ENCODE measurements around the gene CRB3. TPM values are rescaled to one million over a fixed set of nuclear protein-coding genes. Genes with fewer than 3 reads are reported as not detected.

CRB3 gene
- total RNA-seq, 2 experiments from 2014 or later, result 1.1 TPM; not detected in 1

- H3K9me3 Mint-ChIP-seq (ENCODE audit: insufficient read depth), result no peaks in the 10 kb centered on the region
- no peaks in the 10 kb centered on the region for H3K4me1 Mint-ChIP-seq (ENCODE audit: low read depth)
- no peaks in the 10 kb centered on the region for H3K27me3 Mint-ChIP-seq (ENCODE audit: low read depth)
- no peak overlapping the region for H3K4me3 Mint-ChIP-seq
- DNase-seq, result no peak
- POLR2A ChIA-PET, result no interaction called here
- H3K27ac Mint-ChIP-seq, result no peak overlapping the region
- CTCF ChIA-PET, result no interaction called here
- no peaks in the 10 kb centered on the region for H3K36me3 Mint-ChIP-seq (ENCODE audit: low read depth)
- ATAC-seq, result no peak
Measured at GRCh38 chr19:6442087-6442688, 21.9 kb upstream of the CRB3 start.

GRCh38 chr19:6443986-6444385, 20.1 kb upstream of the CRB3 start:
- Mint-ChIP-seq H3K27me3 (ENCODE audit: low read depth) (no peaks in the 10 kb centered on the region), H3K4me1 (ENCODE audit: low read depth) (no peaks in the 10 kb centered on the region), H3K27ac (no peak overlapping the region), H3K36me3 (ENCODE audit: low read depth) (no peaks in the 10 kb centered on the region), H3K4me3 (no peak overlapping the region), H3K9me3 (ENCODE audit: insufficient read depth) (no peaks in the 10 kb centered on the region)
- DNase-seq, result no peak
- ATAC-seq, result no peak
- ChIA-PET POLR2A (no interaction called here), CTCF (no interaction called here)

DNA sequence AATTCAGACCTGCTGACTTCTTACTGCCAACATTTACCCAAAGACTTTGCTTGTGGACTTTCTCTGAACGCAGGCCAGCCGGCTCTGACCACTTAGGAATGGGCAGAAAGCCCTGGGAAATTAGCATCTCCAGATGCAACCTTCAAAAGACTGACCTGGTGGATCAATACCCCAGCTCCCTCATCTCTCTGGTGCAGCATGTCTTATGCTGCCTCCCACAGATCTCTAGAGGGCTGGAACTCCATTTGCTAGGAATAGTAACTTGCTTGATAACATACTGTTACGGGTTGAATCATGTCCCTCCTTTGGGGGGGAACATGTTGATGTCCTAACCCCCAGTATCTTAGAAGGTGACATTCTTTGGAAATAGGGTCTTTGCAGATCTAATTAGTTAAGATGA, 17.6 kb upstream of the CRB3 start:
- POLR2A ChIA-PET, result no interaction called here
- CTCF ChIA-PET, result no interaction called here
- peaks cover 3% of the 10 kb centered on the region for H3K36me3 Mint-ChIP-seq (ENCODE audit: low read depth)
- DNase-seq, result no peak
- no peaks in the 10 kb centered on the region for H3K4me1 Mint-ChIP-seq (ENCODE audit: low read depth)
- no peaks in the 10 kb centered on the region for H3K9me3 Mint-ChIP-seq (ENCODE audit: insufficient read depth)
- no peak overlapping the region for H3K27ac Mint-ChIP-seq
- H3K27me3 Mint-ChIP-seq (ENCODE audit: low read depth), result no peaks in the 10 kb centered on the region
- H3K4me3 Mint-ChIP-seq, result no peak overlapping the region
- no peak for ATAC-seq

- peaks cover 10% of the 10 kb centered on the region for H3K36me3 Mint-ChIP-seq (ENCODE audit: low read depth)
- no peak for DNase-seq
- POLR2A ChIA-PET, result no interaction called here
- no peak for ATAC-seq
- H3K4me1 Mint-ChIP-seq (ENCODE audit: low read depth), result no peaks in the 10 kb centered on the region
- CTCF ChIA-PET, result no interaction called here
- no peak overlapping the region for H3K27ac Mint-ChIP-seq
- H3K27me3 Mint-ChIP-seq (ENCODE audit: low read depth), result no peaks in the 10 kb centered on the region
- no peak overlapping the region for H3K4me3 Mint-ChIP-seq
- H3K9me3 Mint-ChIP-seq (ENCODE audit: insufficient read depth), result no peaks in the 10 kb centered on the region
Measured at GRCh38 chr19:6448045-6448444, 16.0 kb upstream of the CRB3 start.

- ChIA-PET CTCF (interaction anchor here (0.6 kb wide), 1 partner anchor 13 kb away, joined by 4 read pairs; no protein-coding TSS in a partner anchor), POLR2A (no interaction called here)
- ATAC-seq (no peak), DNase-seq (no peak)
- H3K36me3 Mint-ChIP-seq (ENCODE audit: low read depth), result peaks cover 30% of the 10 kb centered on the region
- H3K9me3 Mint-ChIP-seq (ENCODE audit: insufficient read depth), result peaks cover 7% of the 10 kb centered on the region
- H3K27ac Mint-ChIP-seq, result no peak overlapping the region
- H3K4me3 Mint-ChIP-seq, result no peak overlapping the region
- no peaks in the 10 kb centered on the region for H3K4me1 Mint-ChIP-seq (ENCODE audit: low read depth)
- no peaks in the 10 kb centered on the region for H3K27me3 Mint-ChIP-seq (ENCODE audit: low read depth)
Measured at GRCh38 chr19:6450166-6450565, 13.9 kb upstream of the CRB3 start.

DNA sequence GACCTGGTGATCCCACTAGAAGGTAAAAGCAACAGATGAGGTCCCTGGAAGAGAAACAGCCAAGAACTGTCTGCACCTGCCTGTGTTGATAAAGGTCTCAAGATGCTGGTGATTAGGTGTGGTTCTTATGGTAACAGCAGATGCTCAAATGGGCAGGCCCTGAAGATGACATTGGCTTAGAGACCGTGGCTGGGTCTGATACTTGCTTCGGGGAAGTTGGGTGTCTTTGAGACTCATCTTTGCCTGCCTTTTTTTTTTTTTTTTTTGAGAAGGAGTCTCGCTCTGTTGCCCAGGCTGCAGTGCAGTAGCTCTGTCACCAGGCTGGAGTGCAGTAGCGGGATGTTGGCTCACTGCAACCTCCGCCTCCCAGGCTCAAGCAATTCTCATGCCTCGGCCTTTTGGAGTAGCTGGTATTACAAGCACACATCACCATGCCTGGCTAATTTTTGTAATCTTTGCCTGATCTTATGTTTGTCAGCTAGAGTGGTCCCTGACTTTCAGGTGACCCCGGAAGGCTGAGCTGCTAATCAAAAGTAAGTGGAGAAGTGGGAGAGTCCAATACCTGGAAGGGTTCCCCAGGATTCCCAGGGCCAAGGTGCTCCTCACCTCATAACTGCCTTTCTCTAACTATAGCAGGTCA, 12.4 kb upstream of the CRB3 start:
- Mint-ChIP-seq H3K36me3 (ENCODE audit: low read depth) (peaks cover 43% of the 10 kb centered on the region), H3K27ac (no peak overlapping the region), H3K4me1 (ENCODE audit: low read depth) (no peaks in the 10 kb centered on the region), H3K9me3 (ENCODE audit: insufficient read depth) (peaks cover 10% of the 10 kb centered on the region), H3K4me3 (no peak overlapping the region), H3K27me3 (ENCODE audit: low read depth) (no peaks in the 10 kb centered on the region)
- ChIA-PET CTCF (no interaction called here), POLR2A (no interaction called here)
- DNase-seq (no peak), ATAC-seq (no peak)

DNA sequence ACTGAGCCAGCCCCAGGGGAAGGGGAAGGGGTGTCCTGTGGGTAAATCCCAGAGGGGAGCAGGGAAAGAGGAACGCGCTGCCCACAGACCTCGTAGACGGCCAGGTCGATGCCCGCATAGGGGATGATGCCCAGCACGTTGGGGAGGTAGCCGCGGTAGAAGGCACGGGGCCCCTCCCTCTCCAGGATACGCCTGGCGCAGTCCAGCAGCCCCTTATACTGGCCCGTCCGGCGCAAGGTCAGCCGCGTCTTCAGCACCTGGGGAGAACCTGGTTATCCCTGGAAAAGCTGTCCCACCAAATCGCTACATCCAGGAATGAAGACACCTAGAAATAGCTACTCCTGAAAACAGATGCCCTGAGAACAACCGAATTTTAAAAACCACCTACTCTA, 11.9 kb upstream of the CRB3 start:
- no peak for ATAC-seq

GRCh38 chr19:6452899-6453298, 11.2 kb upstream of the CRB3 start:
- POLR2A ChIA-PET, result no interaction called here
- no peak overlapping the region for H3K27ac Mint-ChIP-seq
- no peak overlapping the region for H3K4me3 Mint-ChIP-seq
- H3K9me3 Mint-ChIP-seq (ENCODE audit: insufficient read depth), result peaks cover 10% of the 10 kb centered on the region
- peaks cover 46% of the 10 kb centered on the region for H3K36me3 Mint-ChIP-seq (ENCODE audit: low read depth)
- CTCF ChIA-PET, result no interaction called here
- no peaks in the 10 kb centered on the region for H3K27me3 Mint-ChIP-seq (ENCODE audit: low read depth)
- H3K4me1 Mint-ChIP-seq (ENCODE audit: low read depth), result peaks cover 3% of the 10 kb centered on the region
- ATAC-seq, result no peak
- DNase-seq, result no peak

More for the DNA sequence above, 11.9 kb upstream of the CRB3 start:
- ChIA-PET CTCF (no interaction called here), POLR2A (no interaction called here)
- DNase-seq, result no peak
- peaks cover 43% of the 10 kb centered on the region for H3K36me3 Mint-ChIP-seq (ENCODE audit: low read depth)
- no peak overlapping the region for H3K4me3 Mint-ChIP-seq
- H3K27ac Mint-ChIP-seq, result no peak overlapping the region
- peaks cover 10% of the 10 kb centered on the region for H3K9me3 Mint-ChIP-seq (ENCODE audit: insufficient read depth)
- H3K27me3 Mint-ChIP-seq (ENCODE audit: low read depth), result no peaks in the 10 kb centered on the region
- H3K4me1 Mint-ChIP-seq (ENCODE audit: low read depth), result no peaks in the 10 kb centered on the region

GRCh38 chr19:6453951-6454565, 10.0 kb upstream of the CRB3 start:
- H3K36me3 Mint-ChIP-seq (ENCODE audit: low read depth), result peaks cover 46% of the 10 kb centered on the region
- DNase-seq (no peak), ATAC-seq (no peak)
- H3K27me3 Mint-ChIP-seq (ENCODE audit: low read depth), result no peaks in the 10 kb centered on the region
- H3K4me1 Mint-ChIP-seq (ENCODE audit: low read depth), result peaks cover 13% of the 10 kb centered on the region
- H3K4me3 Mint-ChIP-seq, result no peak overlapping the region
- H3K9me3 Mint-ChIP-seq (ENCODE audit: insufficient read depth), result peaks cover 10% of the 10 kb centered on the region
- ChIA-PET POLR2A (interaction anchor here (0.5 kb wide), 1 partner anchor 32 kb away, joined by 3 read pairs; no protein-coding TSS in a partner anchor), CTCF (no interaction called here)
- no peak overlapping the region for H3K27ac Mint-ChIP-seq

GRCh38 chr19:6455924-6456323, 8.1 kb upstream of the CRB3 start:
- Mint-ChIP-seq H3K27ac (no peak overlapping the region), H3K4me3 (no peak overlapping the region), H3K27me3 (ENCODE audit: low read depth) (no peaks in the 10 kb centered on the region), H3K36me3 (ENCODE audit: low read depth) (peaks cover 45% of the 10 kb centered on the region), H3K9me3 (ENCODE audit: insufficient read depth) (peaks cover 10% of the 10 kb centered on the region), H3K4me1 (ENCODE audit: low read depth) (peaks cover 20% of the 10 kb centered on the region)
- ChIA-PET CTCF (no interaction called here), POLR2A (no interaction called here)
- no peak for DNase-seq
- no peak for ATAC-seq

DNA sequence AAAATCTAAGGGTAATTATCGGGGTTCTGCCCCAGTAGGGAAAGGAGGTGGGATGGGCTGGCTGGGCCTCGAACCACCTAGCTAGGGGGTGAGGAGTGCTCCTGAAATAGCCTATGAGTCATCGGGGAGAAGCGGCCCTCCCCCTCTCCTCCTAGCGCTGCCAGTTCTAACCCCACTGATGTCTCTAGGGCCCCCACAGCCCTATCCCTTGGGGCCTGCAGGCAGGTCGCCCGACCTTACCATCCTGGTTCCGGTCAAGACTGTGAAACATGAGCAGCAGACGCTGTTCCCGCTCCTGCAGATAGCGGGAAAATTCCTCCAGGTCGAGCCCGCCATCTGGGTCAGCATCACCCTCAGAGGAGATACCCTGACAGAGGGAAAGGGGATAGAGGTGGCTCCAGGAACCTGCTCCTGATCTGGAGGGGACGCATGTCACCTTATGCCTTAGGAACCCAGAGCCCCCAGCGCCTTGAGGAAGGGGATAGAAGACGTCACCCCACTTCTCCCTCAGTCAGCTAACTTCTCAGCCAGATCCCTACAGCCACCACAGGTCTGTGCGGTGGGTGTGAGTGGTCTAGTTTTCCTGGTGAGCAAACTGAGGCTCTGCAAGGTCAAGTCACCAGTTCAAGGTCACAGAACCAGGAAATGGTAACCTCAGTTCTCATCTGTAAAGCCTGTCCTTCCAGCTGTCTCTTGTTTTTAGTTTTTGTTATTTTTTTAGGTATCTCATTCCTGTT, 5.9 kb upstream of the CRB3 start:
- POLR2A ChIA-PET, result interaction anchor here (2.2 kb wide), 1 partner anchor 24 kb away, joined by 17 read pairs; the partner anchor contains the start of gene DENND1C
- CTCF ChIA-PET, result interaction anchor here (1.6 kb wide), 1 partner anchor 33 kb away, joined by 4 read pairs; no protein-coding TSS in a partner anchor
- Mint-ChIP-seq H3K4me1 (ENCODE audit: low read depth) (peaks cover 23% of the 10 kb centered on the region), H3K36me3 (ENCODE audit: low read depth) (peaks cover 37% of the 10 kb centered on the region), H3K27me3 (ENCODE audit: low read depth) (no peaks in the 10 kb centered on the region), H3K9me3 (ENCODE audit: insufficient read depth) (peaks cover 10% of the 10 kb centered on the region), H3K4me3 (peak overlapping the region; percentile 77), H3K27ac (peak overlapping the region; percentile 58)
- ATAC-seq (no peak), DNase-seq (no peak)
